SK-N-DZ (cell line): ENCODE data around the gene ABCB1.

Experiments used
- DNase-seq: peaks from one replicate; pipeline ENCODE4 v3.0.0-alpha.2; 2015; ENCODE audit warnings: low spot score

The ABCB1 gene

GRCh38 chr7:87513735-87514335 is 86.8 kb downstream of the ABCB1 start:
- no peak for DNase-seq

- DNase-seq, result no peak
Measured at GRCh38 chr7:87512906-87513305, 87.8 kb downstream of the ABCB1 start.

- DNase-seq, result no peak
Measured at GRCh38 chr7:87511510-87511909, 89.2 kb downstream of the ABCB1 start.

GRCh38 chr7:87510411-87510875 is 90.2 kb downstream of the ABCB1 start:
- DNase-seq, result peak; percentile 91

GRCh38 chr7:87507446-87507845 is 93.2 kb downstream of the ABCB1 start:
- no peak for DNase-seq

GRCh38 chr7:87506246-87507180 is 94.2 kb downstream of the ABCB1 start:
- no peak for DNase-seq

- no peak for DNase-seq
Measured at GRCh38 chr7:87505557-87506245, 95.0 kb downstream of the ABCB1 start.

GRCh38 chr7:87505122-87505521 is 95.6 kb downstream of the ABCB1 start:
- no peak for DNase-seq

- no peak for DNase-seq
Measured at GRCh38 chr7:87499494-87499893, 101.2 kb downstream of the ABCB1 start.

- DNase-seq, result no peak
Measured at GRCh38 chr7:87498893-87499292, 101.8 kb downstream of the ABCB1 start.

- DNase-seq, result no peak
Measured at GRCh38 chr7:87497482-87497881, 103.2 kb downstream of the ABCB1 start.

GRCh38 chr7:87495366-87495765 is 105.3 kb downstream of the ABCB1 start:
- DNase-seq, result no peak

- DNase-seq, result no peak
Measured at GRCh38 chr7:87494454-87494853, 106.2 kb downstream of the ABCB1 start.

GRCh38 chr7:87483131-87483530 is 117.6 kb downstream of the ABCB1 start:
- DNase-seq, result no peak

- no peak for DNase-seq
Measured at GRCh38 chr7:87482115-87482514, 118.6 kb downstream of the ABCB1 start.

- DNase-seq, result no peak
Measured at GRCh38 chr7:87480386-87480785, 120.3 kb downstream of the ABCB1 start.

- DNase-seq, result no peak
Measured at GRCh38 chr7:87479951-87480350, 120.7 kb downstream of the ABCB1 start.

GRCh38 chr7:87476179-87476557 is 124.5 kb downstream of the ABCB1 start:
- no peak for DNase-seq

GRCh38 chr7:87475359-87476178 is 125.1 kb downstream of the ABCB1 start, which contains the start of gene ABCB4:
Gene ABCB4 (minus strand): TSS chr7:87475680. CDS start chr7:87475465, 215 bp downstream.
- DNase-seq, result peak; percentile 10

- DNase-seq, result peak; percentile 3
Measured at GRCh38 chr7:87474533-87475358, 125.9 kb downstream of the ABCB1 start.
